SJSA1 (cell line): ENCODE measurements around the gene RIPK4. TPM values are rescaled to one million over a fixed set of nuclear protein-coding genes. Genes with fewer than 3 reads are reported as not detected.

ENCODE experiments used
- DNase-seq, 2 experiments: peaks; one replicate each; pipeline ENCODE4 v3.0.0-alpha.2; 2015 to 2020; ENCODE audit warnings: low spot score in 2 of 2, low read depth in 1 of 2
- H3K27ac ChIP-seq: fragments of 250-450 bp; sonication (Bioruptor Pico); 2 replicates; pipeline ENCODE4 v1.5.1; 2020; ENCODE audit warnings: mild to moderate bottlenecking, moderate library complexity
- H3K27me3 ChIP-seq: fragments of 250-450 bp; sonication (Bioruptor Pico); replicated peaks from 2 replicates; pipeline ENCODE4 v1.5.1; 2020; ENCODE audit warnings: mild to moderate bottlenecking, moderate library complexity
- H3K36me3 ChIP-seq: fragments of 250-450 bp; sonication (Bioruptor Pico); 2 replicates; pipeline ENCODE4 v1.5.1; 2020; ENCODE audit warnings: mild to moderate bottlenecking
- H3K4me1 ChIP-seq: fragments of 250-450 bp; sonication (Bioruptor Pico); replicated peaks from 2 replicates; pipeline ENCODE4 v1.6.1; 2021; ENCODE audit warnings: mild to moderate bottlenecking
- H3K4me3 ChIP-seq: fragments of 250-450 bp; sonication (Bioruptor Pico); 2 replicates; pipeline ENCODE4 v1.5.1; 2020; ENCODE audit warnings: mild to moderate bottlenecking
- H3K9me3 ChIP-seq: fragments of 250-450 bp; sonication (Bioruptor Pico); replicated peaks from 2 replicates; pipeline ENCODE4 v1.5.1; 2020; ENCODE audit warnings: mild to moderate bottlenecking
- total RNA-seq: library from RNA; depleted of rRNA; stranded (reverse); fragments of >200 nt; shearing (Covaris generic); gene quantifications from 2 replicates; pipeline ENCODE4 v1.2.3, GENCODE V29; 2014

The RIPK4 gene
- total RNA-seq, 1 experiment from 2014 or later: 0.47 TPM

- DNase-seq: no peak
- H3K27me3 ChIP-seq: no peaks in the 10 kb centered on the region
- peaks cover 11% of the 10 kb centered on the region for H3K4me1 ChIP-seq
- H3K4me3 ChIP-seq: no peak overlapping the region
- no peaks in the 10 kb centered on the region for H3K9me3 ChIP-seq
- H3K27ac ChIP-seq: no peak overlapping the region
- no peaks in the 10 kb centered on the region for H3K36me3 ChIP-seq
These were observed 26.9 kb downstream of the RIPK4 start for GRCh38 chr21:41739936-41740335.

- Histone ChIP-seq H3K27me3 (no peaks in the 10 kb centered on the region), H3K4me1 (peaks cover 11% of the 10 kb centered on the region), H3K27ac (no peak overlapping the region), H3K36me3 (no peaks in the 10 kb centered on the region), H3K9me3 (no peaks in the 10 kb centered on the region), H3K4me3 (no peak overlapping the region)
- DNase-seq: no peak
These were observed 27.8 kb downstream of the RIPK4 start for GRCh38 chr21:41739011-41739410.

GRCh38 chr21:41737651-41738324 is 29.1 kb downstream of the RIPK4 start:
- H3K4me1 ChIP-seq: peaks cover 11% of the 10 kb centered on the region
- no peaks in the 10 kb centered on the region for H3K9me3 ChIP-seq
- H3K27ac ChIP-seq: no peak overlapping the region
- H3K4me3 ChIP-seq: no peak overlapping the region
- H3K36me3 ChIP-seq: no peaks in the 10 kb centered on the region
- H3K27me3 ChIP-seq: no peaks in the 10 kb centered on the region
- peak in 1 of 2 experiments; percentile 12 for DNase-seq

GRCh38 chr21:41736423-41736822 is 30.4 kb downstream of the RIPK4 start:
- peaks cover 11% of the 10 kb centered on the region for H3K4me1 ChIP-seq
- no peaks in the 10 kb centered on the region for H3K36me3 ChIP-seq
- H3K27ac ChIP-seq: no peak overlapping the region
- no peak overlapping the region for H3K4me3 ChIP-seq
- H3K9me3 ChIP-seq: no peaks in the 10 kb centered on the region
- H3K27me3 ChIP-seq: no peaks in the 10 kb centered on the region
- DNase-seq: no peak

GRCh38 chr21:41733951-41734689 is 32.7 kb downstream of the RIPK4 start:
- peaks cover 11% of the 10 kb centered on the region for H3K4me1 ChIP-seq
- no peak overlapping the region for H3K27ac ChIP-seq
- H3K9me3 ChIP-seq: no peaks in the 10 kb centered on the region
- H3K4me3 ChIP-seq: no peak overlapping the region
- H3K36me3 ChIP-seq: no peaks in the 10 kb centered on the region
- H3K27me3 ChIP-seq: no peaks in the 10 kb centered on the region
- no peak for DNase-seq

- Histone ChIP-seq H3K27me3 (no peaks in the 10 kb centered on the region), H3K36me3 (no peaks in the 10 kb centered on the region), H3K27ac (no peak overlapping the region), H3K4me1 (peaks cover 23% of the 10 kb centered on the region), H3K4me3 (no peak overlapping the region), H3K9me3 (no peaks in the 10 kb centered on the region)
- no peak for DNase-seq
These were observed 35.8 kb downstream of the RIPK4 start for GRCh38 chr21:41731081-41731480.

- Histone ChIP-seq H3K9me3 (no peaks in the 10 kb centered on the region), H3K4me1 (peaks cover 23% of the 10 kb centered on the region), H3K36me3 (no peaks in the 10 kb centered on the region), H3K4me3 (no peak overlapping the region), H3K27ac (no peak overlapping the region), H3K27me3 (no peaks in the 10 kb centered on the region)
- no peak for DNase-seq
These were observed 36.5 kb downstream of the RIPK4 start for GRCh38 chr21:41730367-41730765.

- peaks cover 23% of the 10 kb centered on the region for H3K4me1 ChIP-seq
- no peaks in the 10 kb centered on the region for H3K36me3 ChIP-seq
- no peak for DNase-seq
- no peaks in the 10 kb centered on the region for H3K27me3 ChIP-seq
- no peaks in the 10 kb centered on the region for H3K9me3 ChIP-seq
- H3K27ac ChIP-seq: no peak overlapping the region
- H3K4me3 ChIP-seq: no peak overlapping the region
These were observed 37.0 kb downstream of the RIPK4 start for GRCh38 chr21:41729701-41730366.

GRCh38 chr21:41727784-41728763 is 38.8 kb downstream of the RIPK4 start:
- no peak for DNase-seq
- H3K36me3 ChIP-seq: no peaks in the 10 kb centered on the region
- H3K9me3 ChIP-seq: no peaks in the 10 kb centered on the region
- H3K4me3 ChIP-seq: no peak overlapping the region
- H3K4me1 ChIP-seq: peaks cover 23% of the 10 kb centered on the region
- H3K27ac ChIP-seq: peak overlapping the region; percentile 64
- H3K27me3 ChIP-seq: no peaks in the 10 kb centered on the region

- Histone ChIP-seq H3K9me3 (no peaks in the 10 kb centered on the region), H3K27me3 (no peaks in the 10 kb centered on the region), H3K27ac (peak overlapping the region; percentile 64), H3K4me1 (peaks cover 23% of the 10 kb centered on the region), H3K36me3 (no peaks in the 10 kb centered on the region), H3K4me3 (no peak overlapping the region)
- peak; percentile 58 to 78 for DNase-seq
These were observed 39.7 kb downstream of the RIPK4 start for GRCh38 chr21:41726970-41727783.

GRCh38 chr21:41726630-41726969 is 40.3 kb downstream of the RIPK4 start:
- no peaks in the 10 kb centered on the region for H3K36me3 ChIP-seq
- peaks cover 23% of the 10 kb centered on the region for H3K4me1 ChIP-seq
- no peak overlapping the region for H3K4me3 ChIP-seq
- DNase-seq: no peak
- H3K9me3 ChIP-seq: no peaks in the 10 kb centered on the region
- peak overlapping the region; percentile 64 for H3K27ac ChIP-seq
- H3K27me3 ChIP-seq: no peaks in the 10 kb centered on the region

GRCh38 chr21:41726058-41726558 is 40.7 kb downstream of the RIPK4 start:
- Histone ChIP-seq H3K27ac (no peak overlapping the region), H3K27me3 (no peaks in the 10 kb centered on the region), H3K9me3 (no peaks in the 10 kb centered on the region), H3K36me3 (no peaks in the 10 kb centered on the region), H3K4me3 (no peak overlapping the region), H3K4me1 (peaks cover 23% of the 10 kb centered on the region)
- DNase-seq: no peak
